ENCODE measurements around the gene DOCK10. TPM values are rescaled to one million over a fixed set of nuclear protein-coding genes. Genes with fewer than 3 reads are reported as not detected.

Gene DOCK10
- total and polyA plus RNA-seq, 3 donors from 2014 or later = 2.9 to 20.2 (median 11.4) TPM

DNA sequence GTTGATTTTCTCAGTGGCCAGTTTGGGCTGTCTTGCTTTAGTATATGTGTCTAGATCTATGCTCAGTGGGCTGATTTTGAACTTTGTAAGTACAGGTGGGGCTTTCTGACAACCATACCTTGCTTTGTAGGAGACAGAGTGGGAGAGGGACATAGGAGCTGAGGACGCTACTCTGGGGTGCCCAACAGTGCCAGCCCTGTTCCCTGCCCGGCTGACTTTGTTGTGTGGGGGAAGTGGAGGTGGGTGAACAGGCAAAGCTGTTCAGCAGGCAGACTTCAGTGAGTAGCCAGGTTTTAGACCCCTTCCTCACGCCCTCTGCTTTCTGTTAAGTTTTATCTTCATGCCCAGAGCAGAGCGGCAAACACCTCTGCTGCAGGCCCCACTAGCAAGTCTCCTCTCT, 44.2 kb upstream of the DOCK10 start:
- no peaks in the 10 kb centered on the region for H3K36me3 ChIP-seq (ENCODE audit: low read depth, missing control alignments)
- no peaks in the 10 kb centered on the region for H3K4me1 ChIP-seq
- H3K9me3 ChIP-seq = no peaks in the 10 kb centered on the region
- H3K4me3 ChIP-seq = no peak overlapping the region
- no peaks in the 10 kb centered on the region for H3K27me3 ChIP-seq
- intact Hi-C loops (cut with DNase I; ENCODE audit: low total_unique reads) = no loop called here
- no peak for DNase-seq
- no peak overlapping the region for H3K27ac ChIP-seq
- TF ChIP-seq, protein P1, sequence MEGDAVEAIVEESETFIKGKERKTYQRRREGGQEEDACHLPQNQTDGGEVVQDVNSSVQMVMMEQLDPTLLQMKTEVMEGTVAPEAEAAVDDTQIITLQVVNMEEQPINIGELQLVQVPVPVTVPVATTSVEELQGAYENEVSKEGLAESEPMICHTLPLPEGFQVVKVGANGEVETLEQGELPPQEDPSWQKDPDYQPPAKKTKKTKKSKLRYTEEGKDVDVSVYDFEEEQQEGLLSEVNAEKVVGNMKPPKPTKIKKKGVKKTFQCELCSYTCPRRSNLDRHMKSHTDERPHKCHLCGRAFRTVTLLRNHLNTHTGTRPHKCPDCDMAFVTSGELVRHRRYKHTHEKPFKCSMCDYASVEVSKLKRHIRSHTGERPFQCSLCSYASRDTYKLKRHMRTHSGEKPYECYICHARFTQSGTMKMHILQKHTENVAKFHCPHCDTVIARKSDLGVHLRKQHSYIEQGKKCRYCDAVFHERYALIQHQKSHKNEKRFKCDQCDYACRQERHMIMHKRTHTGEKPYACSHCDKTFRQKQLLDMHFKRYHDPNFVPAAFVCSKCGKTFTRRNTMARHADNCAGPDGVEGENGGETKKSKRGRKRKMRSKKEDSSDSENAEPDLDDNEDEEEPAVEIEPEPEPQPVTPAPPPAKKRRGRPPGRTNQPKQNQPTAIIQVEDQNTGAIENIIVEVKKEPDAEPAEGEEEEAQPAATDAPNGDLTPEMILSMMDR (IDR thresholded peaks at IDR 0.05) = no peak
- no peak for TF ChIP-seq POLR2A (IDR thresholded peaks at IDR 0.05)
- WGBS, 2 donors = 77 to 89% methylated on average over 4 of the region's 4 CpGs

DNA sequence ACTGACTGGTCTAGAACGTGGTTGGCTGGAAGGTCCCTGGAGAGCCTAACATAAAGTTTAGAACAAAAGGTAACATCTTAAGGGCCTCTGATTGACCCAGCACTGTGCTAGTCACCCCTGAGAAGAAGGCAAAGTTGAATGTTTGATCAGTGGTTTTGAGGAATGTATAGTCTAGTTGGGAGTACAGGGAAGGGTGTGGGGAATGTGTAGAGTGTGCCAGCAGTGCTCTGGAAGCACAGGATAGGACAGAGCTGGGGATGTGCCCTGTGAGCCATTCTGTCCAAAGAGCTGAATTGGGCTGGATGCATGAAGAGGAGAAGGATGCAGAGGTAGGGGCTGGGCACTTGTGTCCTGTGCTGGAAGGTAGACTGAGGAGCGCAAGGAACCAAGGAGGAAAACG, 41.0 kb upstream of the DOCK10 start:
- no peak for TF ChIP-seq POLR2A (IDR thresholded peaks at IDR 0.05)
- TF ChIP-seq, protein P1 (IDR thresholded peaks at IDR 0.05) = no peak
- intact Hi-C loops (cut with DNase I; ENCODE audit: low total_unique reads) = no loop called here
- H3K27ac ChIP-seq = no peak overlapping the region
- H3K4me3 ChIP-seq = no peak overlapping the region
- 85 to 91% methylated on average over 3 of the region's 3 CpGs for WGBS, 2 donors
- no peaks in the 10 kb centered on the region for H3K36me3 ChIP-seq (ENCODE audit: low read depth, missing control alignments)
- no peak for DNase-seq
- H3K9me3 ChIP-seq = no peaks in the 10 kb centered on the region
- H3K27me3 ChIP-seq = no peaks in the 10 kb centered on the region
- no peaks in the 10 kb centered on the region for H3K4me1 ChIP-seq

DNA sequence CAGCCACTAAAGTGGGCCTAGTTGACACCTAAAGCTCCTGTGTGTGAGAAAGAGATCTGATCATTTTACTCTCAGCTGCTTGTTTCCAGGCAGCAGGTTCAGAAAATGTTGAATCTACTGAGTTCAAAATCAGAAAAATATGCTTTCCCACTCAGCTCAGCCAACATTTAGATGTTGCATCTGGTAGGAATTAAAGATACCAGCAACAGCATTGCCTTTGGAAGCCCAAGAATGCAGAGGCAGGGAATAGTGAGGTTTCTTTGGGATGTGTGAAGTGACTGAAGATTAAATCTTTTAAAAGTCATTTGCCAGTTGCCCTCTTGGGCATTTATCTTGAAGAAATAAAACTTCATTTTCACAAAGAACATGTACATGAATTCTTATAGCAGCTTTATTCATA, 33.9 kb upstream of the DOCK10 start:
- Histone ChIP-seq H3K9me3 (no peaks in the 10 kb centered on the region), H3K4me3 (no peak overlapping the region), H3K36me3 (ENCODE audit: low read depth, missing control alignments) (no peaks in the 10 kb centered on the region), H3K27me3 (no peaks in the 10 kb centered on the region), H3K27ac (no peak overlapping the region), H3K4me1 (no peaks in the 10 kb centered on the region)
- TF ChIP-seq POLR2A (IDR thresholded peaks at IDR 0.05) = no peak
- TF ChIP-seq, protein P1 (IDR thresholded peaks at IDR 0.05) = no peak
- intact Hi-C loops (cut with DNase I; ENCODE audit: low total_unique reads) = no loop called here
- DNase-seq = no peak

DNA sequence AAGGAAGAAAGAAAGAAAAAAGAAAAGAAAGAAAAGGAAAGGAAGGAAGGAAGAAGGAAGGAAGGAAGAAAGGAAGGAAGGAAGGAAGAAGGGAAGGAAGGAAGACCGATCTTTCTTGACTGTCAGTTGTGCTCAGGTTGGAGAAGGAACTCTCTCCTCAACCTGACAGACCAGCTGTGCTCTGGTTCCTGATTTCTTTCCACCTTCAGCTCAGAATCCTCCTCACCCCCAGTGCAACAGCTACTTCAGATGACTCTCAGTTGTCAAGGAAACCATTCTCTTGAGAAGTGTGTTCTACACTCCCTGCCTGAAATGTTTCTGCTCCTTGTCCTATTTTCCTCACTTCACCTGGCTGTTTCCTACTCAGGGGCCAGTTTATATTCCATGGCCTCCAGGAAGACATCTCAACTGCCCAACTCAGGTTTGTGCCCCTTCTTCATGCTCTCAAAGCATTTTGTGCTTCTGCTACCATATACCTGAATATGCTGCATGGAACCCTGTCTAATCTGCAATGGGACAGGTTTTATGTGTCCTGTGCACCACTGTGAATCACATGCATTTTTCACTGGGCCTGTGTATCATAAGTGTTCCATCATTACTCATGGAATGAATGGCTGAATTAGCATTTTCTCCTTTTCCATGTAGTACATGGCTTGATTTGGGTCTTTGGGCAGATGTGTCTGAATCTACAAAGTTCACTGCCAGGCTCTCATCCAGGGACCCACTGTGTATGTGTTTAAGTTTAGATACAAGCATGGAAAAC, 32.8 kb upstream of the DOCK10 start:
- Histone ChIP-seq H3K4me1 (no peaks in the 10 kb centered on the region), H3K36me3 (ENCODE audit: low read depth, missing control alignments) (no peaks in the 10 kb centered on the region), H3K27me3 (no peaks in the 10 kb centered on the region), H3K27ac (no peak overlapping the region), H3K4me3 (no peak overlapping the region), H3K9me3 (no peaks in the 10 kb centered on the region)
- TF ChIP-seq, protein P1 (IDR thresholded peaks at IDR 0.05) = no peak
- no peak for TF ChIP-seq POLR2A (IDR thresholded peaks at IDR 0.05)
- DNase-seq = no peak
- intact Hi-C loops (cut with DNase I; ENCODE audit: low total_unique reads) = no loop called here
- WGBS, 2 donors = 88 to 93% methylated on average over 1 of the region's 1 CpG

DNA sequence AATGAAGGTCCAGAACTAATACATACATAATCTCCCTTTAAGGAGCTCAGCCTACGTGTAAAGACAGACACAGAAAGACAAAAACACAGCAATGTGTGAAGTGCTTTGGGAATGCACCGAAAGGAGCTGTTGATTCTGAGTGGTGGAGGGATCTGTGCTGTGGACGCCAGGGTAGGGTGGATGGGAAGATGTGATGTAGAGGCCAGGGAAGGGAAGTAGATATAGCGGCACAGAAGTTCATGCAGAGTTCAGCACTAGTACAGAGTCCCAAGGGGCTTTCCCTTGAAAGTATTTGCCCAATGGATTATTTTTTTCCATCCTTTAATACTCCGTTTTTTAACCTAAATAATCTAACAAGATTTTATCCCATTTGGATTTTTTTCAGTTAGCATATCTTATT, 32.1 kb upstream of the DOCK10 start:
- intact Hi-C loops (cut with DNase I; ENCODE audit: low total_unique reads) = no loop called here
- no peak for DNase-seq
- no peak overlapping the region for H3K27ac ChIP-seq

More for the DNA sequence above, 32.1 kb upstream of the DOCK10 start:
- Histone ChIP-seq H3K27me3 (no peaks in the 10 kb centered on the region), H3K4me1 (no peaks in the 10 kb centered on the region), H3K9me3 (no peaks in the 10 kb centered on the region), H3K36me3 (ENCODE audit: low read depth, missing control alignments) (no peaks in the 10 kb centered on the region), H3K4me3 (no peak overlapping the region)
- TF ChIP-seq, protein P1 (IDR thresholded peaks at IDR 0.05) = no peak
- TF ChIP-seq POLR2A (IDR thresholded peaks at IDR 0.05) = no peak
- 67 to 76% methylated on average over 5 of the region's 5 CpGs for WGBS, 2 donors

Data from testis (tissue), 3 donors.